Neural cell (in vitro differentiated cells): ENCODE data around the gene DLG2. TPM values are rescaled to one million over a fixed set of nuclear protein-coding genes. Genes with fewer than 3 reads are reported as not detected.
A peak's percentile ranks its signal among the peaks of the same experiment; 100 is the strongest.

Source experiments
- H2AFZ ChIP-seq: fragments of 200-600, 300-800 bp; sonication (generic), shearing (Covaris generic); 2 replicates; pipeline ENCODE4 v1.6.0; 2014; ENCODE audit warnings: low read depth, mild to moderate bottlenecking, antibody characterized with exemption, low read length, moderate library complexity
- H3F3A ChIP-seq: fragments of 200-600 bp; shearing (Covaris generic); 2 replicates; pipeline ENCODE4 v1.6.1; 2016; ENCODE audit warnings: mild to moderate bottlenecking, moderate library complexity, mixed read lengths, antibody characterized with exemption, low read length; ENCODE audit not compliant: insufficient read depth, poor library complexity, severe bottlenecking
- H3K27ac ChIP-seq: fragments of 200-600, 300-800 bp; sonication (generic), shearing (Covaris generic); 2 replicates; pipeline ENCODE4 v1.5.1; 2014; ENCODE audit warnings: mild to moderate bottlenecking, low read length, moderate library complexity
- H3K27me3 ChIP-seq: fragments of 300-800, 200-600 bp; sonication (generic), shearing (Covaris generic); 2 replicates; pipeline ENCODE4 v1.6.0; 2014; ENCODE audit warnings: mild to moderate bottlenecking, low read depth, low read length, moderate library complexity; ENCODE audit not compliant: insufficient read depth
- H3K36me3 ChIP-seq: fragments of 300-800, 200-600 bp; sonication (generic), shearing (Covaris generic); 2 replicates; pipeline ENCODE4 v1.5.1; 2014; ENCODE audit warnings: mild to moderate bottlenecking, antibody characterized with exemption, low read length, moderate library complexity; ENCODE audit not compliant: insufficient read depth
- H3K4me2 ChIP-seq: fragments of 300-800, 200-600 bp; sonication (generic), shearing (Covaris generic); 2 replicates; pipeline ENCODE4 v1.6.0; 2014; ENCODE audit warnings: mild to moderate bottlenecking, low read length
- H3K4me3 ChIP-seq: fragments of 300-800, 200-600 bp; sonication (generic), shearing (Covaris generic); 2 replicates; pipeline ENCODE4 v1.5.1; 2014; ENCODE audit warnings: mild to moderate bottlenecking, low read length, moderate library complexity
- H3K79me2 ChIP-seq: fragments of 200-600 bp; shearing (Covaris generic); replicated peaks from 2 replicates; pipeline ENCODE4 v1.6.0; 2014; ENCODE audit warnings: mild to moderate bottlenecking, low read length, moderate library complexity; ENCODE audit not compliant: insufficient read depth
- H3K9ac ChIP-seq: fragments of 300-800, 200-600 bp; sonication (generic), shearing (Covaris generic); 2 replicates; pipeline ENCODE4 v1.6.1; 2016; ENCODE audit warnings: mild to moderate bottlenecking, low read length, mixed read lengths
- H3K9me2 ChIP-seq: fragments of 200-600 bp; shearing (Covaris generic); 2 replicates; pipeline ENCODE4 v1.6.1; 2016; ENCODE audit warnings: mild to moderate bottlenecking, low read length, mixed read lengths; ENCODE audit not compliant: insufficient read depth
- H3K9me3 ChIP-seq: fragments of 200-600, 300-800 bp; sonication (generic), shearing (Covaris generic); 2 replicates; pipeline ENCODE4 v1.6.1; 2016; ENCODE audit warnings: mild to moderate bottlenecking, mixed run types, low read length, moderate library complexity, mixed read lengths
- H4K20me1 ChIP-seq: fragments of 200-600 bp; shearing (Covaris generic); 2 replicates; pipeline ENCODE4 v1.6.1; 2016; ENCODE audit warnings: mild to moderate bottlenecking, mixed run types; ENCODE audit not compliant: insufficient read depth
- EP300 ChIP-seq: fragments of 450-650 bp; conservative IDR thresholded peaks from 2 replicates; pipeline ENCODE4 v1.6.1; 2014; ENCODE audit warnings: antibody characterized with exemption, mild to moderate bottlenecking, moderate library complexity; ENCODE audit not compliant: poor library complexity, severe bottlenecking
- EZH2 ChIP-seq: fragments of 200-600, 300-800 bp; shearing (Covaris generic), sonication (generic); IDR thresholded peaks from 2 replicates; pipeline ENCODE4 v1.6.1; 2014; ENCODE audit warnings: antibody characterized with exemption, low read length, borderline replicate concordance, mild to moderate bottlenecking; ENCODE audit not compliant: insufficient read depth, poor library complexity, severe bottlenecking
- MXI1 ChIP-seq: fragments of 450-650 bp; conservative IDR thresholded peaks from 2 replicates; pipeline ENCODE4 v1.6.1; 2014; ENCODE audit warnings: antibody characterized with exemption, mild to moderate bottlenecking; ENCODE audit not compliant: poor library complexity, severe bottlenecking
- POLR2AphosphoS5 ChIP-seq: IDR thresholded peaks from 2 replicates; pipeline ENCODE4 v1.6.1; 2012
- RAD21 ChIP-seq: fragments of 450-650 bp; conservative IDR thresholded peaks from 2 replicates; pipeline ENCODE4 v1.6.1; 2014; ENCODE audit warnings: antibody characterized with exemption, mild to moderate bottlenecking, moderate library complexity
- SMC3 ChIP-seq: fragments of 450-650 bp; conservative IDR thresholded peaks from 2 replicates; pipeline ENCODE4 v1.6.1; 2014; ENCODE audit warnings: antibody characterized with exemption, mild to moderate bottlenecking, moderate library complexity; ENCODE audit not compliant: poor library complexity
- TAF1 ChIP-seq: IDR thresholded peaks from 2 replicates; pipeline ENCODE4 v1.6.1; 2012; ENCODE audit warnings: low read depth
- polyA plus RNA-seq: library from polyadenylated mRNA; depleted of rRNA; stranded (reverse); fragments of >200 nt; gene quantifications from 2 replicates; pipeline ENCODE4 v1.2.3, GENCODE V29; 2014
- TF ChIP-seq, protein P1 (sequence below): fragments of 450-650 bp; IDR thresholded peaks from 2 replicates; pipeline ENCODE4 v1.5.1; 2014; ENCODE audit warnings: antibody characterized with exemption, mild to moderate bottlenecking, moderate library complexity; ENCODE audit not compliant: poor library complexity, severe bottlenecking
- TF ChIP-seq, protein P2 (sequence below): IDR thresholded peaks from 2 replicates; pipeline ENCODE4 v1.6.1; 2012; ENCODE audit warnings: borderline replicate concordance

DLG2 gene
- polyA plus RNA-seq, 1 donor from 2014 or later: 179 TPM

DNA sequence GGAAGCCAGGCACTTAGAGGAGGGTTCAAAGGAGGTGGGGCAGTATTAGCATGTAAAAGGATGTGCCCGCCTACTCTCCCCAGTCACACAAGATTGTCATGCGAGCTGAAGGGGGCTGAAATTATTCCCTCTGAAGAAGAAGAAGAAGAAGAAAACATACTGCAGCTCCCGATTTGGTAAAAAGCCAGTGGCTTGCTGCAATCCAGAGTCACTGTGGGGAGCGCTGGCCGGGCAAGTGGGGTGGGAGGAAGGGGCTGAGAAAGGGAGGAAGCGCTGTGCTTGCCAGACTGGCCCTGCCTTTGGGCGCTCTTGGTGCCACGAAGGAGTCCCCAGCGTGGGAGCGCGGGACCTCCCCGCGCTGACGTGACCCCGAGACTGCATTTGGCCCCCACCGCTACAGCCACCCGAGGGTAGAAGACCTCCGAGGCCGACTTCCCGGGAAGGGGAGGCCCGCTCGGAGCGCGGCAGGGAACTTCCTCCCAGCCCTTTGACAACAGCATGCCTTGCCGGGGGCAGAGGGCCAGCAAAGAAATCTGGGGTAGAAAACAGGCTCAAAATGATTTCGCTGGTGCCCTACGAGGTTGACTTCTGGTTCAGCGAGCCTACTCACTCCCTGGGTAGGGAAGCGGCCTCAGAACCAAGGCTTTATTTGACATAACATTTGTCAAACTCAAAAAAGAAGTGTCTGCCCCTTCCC lies 906.3 kb downstream of the DLG2 start:
- no peaks in the 10 kb centered on the region for H4K20me1 ChIP-seq
- H3K9me3 ChIP-seq: no peaks in the 10 kb centered on the region
- H3K9me2 ChIP-seq: no peaks in the 10 kb centered on the region
- no peaks in the 10 kb centered on the region for H3F3A ChIP-seq
- H3K4me3 ChIP-seq: peak overlapping the region; percentile 72
- peak overlapping the region; percentile 53 for H3K4me2 ChIP-seq
- peak overlapping the region; percentile 55 for H3K9ac ChIP-seq
- peak overlapping the region; percentile 21 for H2AFZ ChIP-seq
- H3K79me2 ChIP-seq: no peaks in the 10 kb centered on the region
- H3K27me3 ChIP-seq: peaks cover 3% of the 10 kb centered on the region
- no peak for TF ChIP-seq EP300
- no peak for TF ChIP-seq SMC3
- TF ChIP-seq MXI1: no peak
- TF ChIP-seq, protein P1, sequence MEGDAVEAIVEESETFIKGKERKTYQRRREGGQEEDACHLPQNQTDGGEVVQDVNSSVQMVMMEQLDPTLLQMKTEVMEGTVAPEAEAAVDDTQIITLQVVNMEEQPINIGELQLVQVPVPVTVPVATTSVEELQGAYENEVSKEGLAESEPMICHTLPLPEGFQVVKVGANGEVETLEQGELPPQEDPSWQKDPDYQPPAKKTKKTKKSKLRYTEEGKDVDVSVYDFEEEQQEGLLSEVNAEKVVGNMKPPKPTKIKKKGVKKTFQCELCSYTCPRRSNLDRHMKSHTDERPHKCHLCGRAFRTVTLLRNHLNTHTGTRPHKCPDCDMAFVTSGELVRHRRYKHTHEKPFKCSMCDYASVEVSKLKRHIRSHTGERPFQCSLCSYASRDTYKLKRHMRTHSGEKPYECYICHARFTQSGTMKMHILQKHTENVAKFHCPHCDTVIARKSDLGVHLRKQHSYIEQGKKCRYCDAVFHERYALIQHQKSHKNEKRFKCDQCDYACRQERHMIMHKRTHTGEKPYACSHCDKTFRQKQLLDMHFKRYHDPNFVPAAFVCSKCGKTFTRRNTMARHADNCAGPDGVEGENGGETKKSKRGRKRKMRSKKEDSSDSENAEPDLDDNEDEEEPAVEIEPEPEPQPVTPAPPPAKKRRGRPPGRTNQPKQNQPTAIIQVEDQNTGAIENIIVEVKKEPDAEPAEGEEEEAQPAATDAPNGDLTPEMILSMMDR: no peak
- TF ChIP-seq POLR2AphosphoS5: no peak
- no peak for TF ChIP-seq TAF1
- no peak for TF ChIP-seq EZH2
- TF ChIP-seq, protein P2, sequence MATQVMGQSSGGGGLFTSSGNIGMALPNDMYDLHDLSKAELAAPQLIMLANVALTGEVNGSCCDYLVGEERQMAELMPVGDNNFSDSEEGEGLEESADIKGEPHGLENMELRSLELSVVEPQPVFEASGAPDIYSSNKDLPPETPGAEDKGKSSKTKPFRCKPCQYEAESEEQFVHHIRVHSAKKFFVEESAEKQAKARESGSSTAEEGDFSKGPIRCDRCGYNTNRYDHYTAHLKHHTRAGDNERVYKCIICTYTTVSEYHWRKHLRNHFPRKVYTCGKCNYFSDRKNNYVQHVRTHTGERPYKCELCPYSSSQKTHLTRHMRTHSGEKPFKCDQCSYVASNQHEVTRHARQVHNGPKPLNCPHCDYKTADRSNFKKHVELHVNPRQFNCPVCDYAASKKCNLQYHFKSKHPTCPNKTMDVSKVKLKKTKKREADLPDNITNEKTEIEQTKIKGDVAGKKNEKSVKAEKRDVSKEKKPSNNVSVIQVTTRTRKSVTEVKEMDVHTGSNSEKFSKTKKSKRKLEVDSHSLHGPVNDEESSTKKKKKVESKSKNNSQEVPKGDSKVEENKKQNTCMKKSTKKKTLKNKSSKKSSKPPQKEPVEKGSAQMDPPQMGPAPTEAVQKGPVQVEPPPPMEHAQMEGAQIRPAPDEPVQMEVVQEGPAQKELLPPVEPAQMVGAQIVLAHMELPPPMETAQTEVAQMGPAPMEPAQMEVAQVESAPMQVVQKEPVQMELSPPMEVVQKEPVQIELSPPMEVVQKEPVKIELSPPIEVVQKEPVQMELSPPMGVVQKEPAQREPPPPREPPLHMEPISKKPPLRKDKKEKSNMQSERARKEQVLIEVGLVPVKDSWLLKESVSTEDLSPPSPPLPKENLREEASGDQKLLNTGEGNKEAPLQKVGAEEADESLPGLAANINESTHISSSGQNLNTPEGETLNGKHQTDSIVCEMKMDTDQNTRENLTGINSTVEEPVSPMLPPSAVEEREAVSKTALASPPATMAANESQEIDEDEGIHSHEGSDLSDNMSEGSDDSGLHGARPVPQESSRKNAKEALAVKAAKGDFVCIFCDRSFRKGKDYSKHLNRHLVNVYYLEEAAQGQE: no peak
- no peak for TF ChIP-seq RAD21
- no peak overlapping the region for H3K27ac ChIP-seq
- H3K36me3 ChIP-seq: no peaks in the 10 kb centered on the region

DNA sequence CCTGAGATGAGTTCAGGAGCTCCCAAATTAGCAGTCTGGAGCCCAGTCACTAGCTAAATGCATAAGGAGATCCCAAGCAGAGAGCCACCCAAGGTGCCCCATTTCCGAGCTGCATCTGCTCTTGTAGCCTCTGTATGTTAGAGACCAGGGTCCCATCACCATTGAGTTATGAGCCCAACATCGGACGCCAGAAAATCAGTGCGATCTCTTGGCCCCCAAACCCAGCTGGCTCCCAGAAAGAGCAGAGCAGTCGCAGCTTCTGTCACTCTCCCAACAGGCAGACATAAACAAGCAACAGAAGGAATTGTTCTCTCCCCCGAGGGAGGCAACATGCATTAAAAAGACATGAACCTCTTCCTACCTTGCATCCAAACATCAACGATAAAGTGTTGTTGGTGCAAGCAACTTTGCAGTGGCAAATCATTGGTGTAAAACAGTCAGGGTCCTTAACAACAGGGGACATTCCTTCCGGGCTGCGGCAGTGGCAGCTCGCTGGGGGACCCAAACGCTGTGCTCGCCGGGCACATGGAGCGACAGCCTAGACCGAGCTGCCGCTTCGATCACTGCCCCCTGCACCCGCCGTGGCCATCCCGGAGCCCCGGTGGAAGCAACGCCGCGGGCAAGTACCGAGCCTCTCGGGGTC lies 907.1 kb downstream of the DLG2 start:
- no peak overlapping the region for H3K27ac ChIP-seq
- H3K27me3 ChIP-seq: peaks cover 3% of the 10 kb centered on the region
- peak overlapping the region; percentile 72 for H3K4me3 ChIP-seq
- H3K9me3 ChIP-seq: no peaks in the 10 kb centered on the region
- no peaks in the 10 kb centered on the region for H3F3A ChIP-seq
- H3K79me2 ChIP-seq: no peaks in the 10 kb centered on the region
- peak overlapping the region; percentile 49 for H3K9ac ChIP-seq
- peak overlapping the region; percentile 21 for H2AFZ ChIP-seq
- H3K9me2 ChIP-seq: no peaks in the 10 kb centered on the region
- no peak for TF ChIP-seq EZH2
- peak; percentile 16 for TF ChIP-seq POLR2AphosphoS5
- TF ChIP-seq TAF1: no peak
- TF ChIP-seq, protein P1: no peak
- TF ChIP-seq MXI1: peak; percentile 54
- TF ChIP-seq RAD21: peak; percentile 25
- TF ChIP-seq SMC3: no peak
- TF ChIP-seq, protein P2: no peak
- no peak for TF ChIP-seq EP300
- H3K4me2 ChIP-seq: peak overlapping the region; percentile 53
- no peaks in the 10 kb centered on the region for H4K20me1 ChIP-seq
- no peaks in the 10 kb centered on the region for H3K36me3 ChIP-seq
